ENCODE measurements around the gene HSFX2.
"Not testable (repeated sequence)": the region's sequence is repeated elsewhere in the genome, so short reads cannot be mapped to it uniquely, and the experiment has no call there.

- TF ChIP-seq POLR2A, CTCF, POLR2AphosphoS5 (IDR thresholded peaks at IDR 0.05): not testable (repeated sequence)
Measured at GRCh38 chrX:149585631-149586030, 9.5 kb downstream of the HSFX2 start.

Data from transverse colon (tissue), 4 donors.